ENCODE measurements around the gene SPINT2. TPM values are rescaled to one million over a fixed set of nuclear protein-coding genes. Genes with fewer than 3 reads are reported as not detected.

The SPINT2 gene
- total RNA-seq, 1 donor from 2014 or later: 277 TPM

- peak overlapping the region; percentile 93 for H3K27ac Mint-ChIP-seq
- H3K9me3 Mint-ChIP-seq: no peaks in the 10 kb centered on the region
- peaks cover 53% of the 10 kb centered on the region for H3K4me1 Mint-ChIP-seq
- no peak for TF ChIP-seq CTCF (IDR thresholded peaks at IDR 0.05; ENCODE audit: unreplicated experiment)
- no peaks in the 10 kb centered on the region for H3K36me3 Mint-ChIP-seq
- H3K27me3 Mint-ChIP-seq (ENCODE audit: low read depth): peaks cover 2% of the 10 kb centered on the region
- no peak for DNase-seq (ENCODE audit: low spot score in 2 of 2, unreplicated experiment in 2 of 2)
- H3K4me3 Mint-ChIP-seq: peak overlapping the region; percentile 92
Observed at GRCh38 chr19:38265921-38266429, 1.6 kb downstream of the SPINT2 start.

- H3K9me3 Mint-ChIP-seq: no peaks in the 10 kb centered on the region
- H3K27me3 Mint-ChIP-seq (ENCODE audit: low read depth): peaks cover 2% of the 10 kb centered on the region
- no peaks in the 10 kb centered on the region for H3K36me3 Mint-ChIP-seq
- H3K4me1 Mint-ChIP-seq: peaks cover 53% of the 10 kb centered on the region
- no peak for DNase-seq (ENCODE audit: low spot score in 2 of 2, unreplicated experiment in 2 of 2)
- peak overlapping the region; percentile 93 for H3K27ac Mint-ChIP-seq
- TF ChIP-seq CTCF (IDR thresholded peaks at IDR 0.05; ENCODE audit: unreplicated experiment): no peak
- peak overlapping the region; percentile 92 for H3K4me3 Mint-ChIP-seq
Observed at GRCh38 chr19:38266981-38267597, 2.7 kb downstream of the SPINT2 start.

GRCh38 chr19:38267761-38268483 is 3.5 kb downstream of the SPINT2 start:
- peak overlapping the region; percentile 93 for H3K27ac Mint-ChIP-seq
- no peaks in the 10 kb centered on the region for H3K9me3 Mint-ChIP-seq
- peaks cover 56% of the 10 kb centered on the region for H3K4me1 Mint-ChIP-seq
- DNase-seq (ENCODE audit: low spot score in 2 of 2, unreplicated experiment in 2 of 2): no peak
- peaks cover 2% of the 10 kb centered on the region for H3K27me3 Mint-ChIP-seq (ENCODE audit: low read depth)
- no peak for TF ChIP-seq CTCF (IDR thresholded peaks at IDR 0.05; ENCODE audit: unreplicated experiment)
- H3K36me3 Mint-ChIP-seq: no peaks in the 10 kb centered on the region
- H3K4me3 Mint-ChIP-seq: peak overlapping the region; percentile 92

- Mint-ChIP-seq H3K4me1 (peaks cover 56% of the 10 kb centered on the region), H3K9me3 (no peaks in the 10 kb centered on the region), H3K4me3 (peak overlapping the region; percentile 92), H3K36me3 (no peaks in the 10 kb centered on the region), H3K27ac (peak overlapping the region; percentile 93), H3K27me3 (ENCODE audit: low read depth) (peaks cover 2% of the 10 kb centered on the region)
- DNase-seq (ENCODE audit: low spot score in 2 of 2, unreplicated experiment in 2 of 2): no peak
- TF ChIP-seq CTCF (IDR thresholded peaks at IDR 0.05; ENCODE audit: unreplicated experiment): no peak
Observed at GRCh38 chr19:38268539-38268938, 4.2 kb downstream of the SPINT2 start.

GRCh38 chr19:38270587-38271167 is 6.3 kb downstream of the SPINT2 start:
- Mint-ChIP-seq H3K27me3 (ENCODE audit: low read depth) (no peaks in the 10 kb centered on the region), H3K9me3 (no peaks in the 10 kb centered on the region), H3K4me3 (no peak overlapping the region), H3K27ac (peak overlapping the region; percentile 3), H3K36me3 (no peaks in the 10 kb centered on the region), H3K4me1 (peaks cover 43% of the 10 kb centered on the region)
- TF ChIP-seq CTCF (IDR thresholded peaks at IDR 0.05; ENCODE audit: unreplicated experiment): no peak
- DNase-seq (ENCODE audit: low spot score in 2 of 2, unreplicated experiment in 2 of 2): no peak

Data from mesothelial cell of epicardium (in vitro differentiated cells).